Embryonic facial prominence (tissue), 1 donor: Measurements from ENCODE around the gene BLVRB.

ENCODE experiments used
- DNase-seq: peaks from one replicate; pipeline ENCODE4 v3.0.0-alpha.2; 2016; ENCODE audit errors: extremely low spot score

Gene BLVRB

GRCh38 chr19:40403262-40403984, 62.1 kb downstream of the BLVRB start:
- no peak for DNase-seq

GRCh38 chr19:40400559-40400958, 65.0 kb downstream of the BLVRB start:
- no peak for DNase-seq

- DNase-seq, result no peak
Measured at GRCh38 chr19:40398417-40399131, 67.0 kb downstream of the BLVRB start.
